Neural crest cell (in vitro differentiated cells): Measurements from ENCODE around the gene PTPRR. TPM values are rescaled to one million over a fixed set of nuclear protein-coding genes. Genes with fewer than 3 reads are reported as not detected.

Source experiments
- DNase-seq: peaks from one replicate; pipeline ENCODE4 v3.0.0; 2021; ENCODE audit warnings: low read depth, mixed read lengths, low spot score
- H3K27ac Mint-ChIP-seq: one replicate; pipeline ENCODE4 v1.8.0; 2021; ENCODE audit warnings: mild to moderate bottlenecking, mixed read lengths; ENCODE audit not compliant: unreplicated experiment
- H3K27me3 Mint-ChIP-seq: 2 replicates; pipeline ENCODE4 v1.8.0; 2021; ENCODE audit warnings: low read depth, mild to moderate bottlenecking, mixed read lengths
- H3K36me3 Mint-ChIP-seq: 2 replicates; pipeline ENCODE4 v1.8.0; 2021; ENCODE audit warnings: low read depth, mild to moderate bottlenecking, mixed read lengths
- H3K4me1 Mint-ChIP-seq: 2 replicates; pipeline ENCODE4 v1.8.0; 2021; ENCODE audit warnings: mixed read lengths
- H3K4me3 Mint-ChIP-seq: one replicate; pipeline ENCODE4 v1.8.0; 2021; ENCODE audit warnings: mild to moderate bottlenecking, mixed read lengths
- H3K9me3 Mint-ChIP-seq: 2 replicates; pipeline ENCODE4 v1.8.0; 2021; ENCODE audit warnings: mixed read lengths
- total RNA-seq: library from RNA; stranded (reverse); gene quantifications from 2 replicates; pipeline ENCODE4 v1.2.1, GENCODE V29; 2021
- TF ChIP-seq, protein P1 (sequence below): fragments of 200-600 bp; sonication (generic); conservative IDR thresholded peaks from 2 replicates; pipeline ENCODE4 v1.5.0; 2021; ENCODE audit warnings: antibody characterized with exemption, mild to moderate bottlenecking

The PTPRR gene
- total RNA-seq, 1 donor from 2014 or later: 0.61 TPM

DNA sequence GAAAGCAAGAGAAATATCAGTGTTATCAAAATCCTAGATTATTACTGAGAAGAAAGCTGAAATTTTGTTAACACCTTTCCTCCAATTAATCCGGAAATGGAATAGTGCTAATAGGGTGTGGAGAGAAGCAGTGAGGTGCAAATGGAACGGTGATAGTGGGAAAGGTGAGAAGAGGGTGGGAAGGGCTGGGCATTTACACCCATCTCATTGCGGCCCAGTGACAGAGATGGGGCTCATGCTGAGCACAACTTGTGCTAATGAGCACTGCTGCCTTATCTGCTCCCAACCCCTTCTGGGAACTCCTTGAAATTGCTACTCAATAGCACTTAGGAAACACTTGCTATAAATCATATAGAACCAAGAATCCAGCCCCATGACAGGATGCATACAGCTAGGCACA is 94.4 kb downstream of the PTPRR start:
- Mint-ChIP-seq H3K36me3 (no peaks in the 10 kb centered on the region), H3K9me3 (no peaks in the 10 kb centered on the region), H3K4me1 (no peaks in the 10 kb centered on the region), H3K27ac (no peak overlapping the region), H3K27me3 (no peaks in the 10 kb centered on the region), H3K4me3 (no peak overlapping the region)
- TF ChIP-seq, protein P1, sequence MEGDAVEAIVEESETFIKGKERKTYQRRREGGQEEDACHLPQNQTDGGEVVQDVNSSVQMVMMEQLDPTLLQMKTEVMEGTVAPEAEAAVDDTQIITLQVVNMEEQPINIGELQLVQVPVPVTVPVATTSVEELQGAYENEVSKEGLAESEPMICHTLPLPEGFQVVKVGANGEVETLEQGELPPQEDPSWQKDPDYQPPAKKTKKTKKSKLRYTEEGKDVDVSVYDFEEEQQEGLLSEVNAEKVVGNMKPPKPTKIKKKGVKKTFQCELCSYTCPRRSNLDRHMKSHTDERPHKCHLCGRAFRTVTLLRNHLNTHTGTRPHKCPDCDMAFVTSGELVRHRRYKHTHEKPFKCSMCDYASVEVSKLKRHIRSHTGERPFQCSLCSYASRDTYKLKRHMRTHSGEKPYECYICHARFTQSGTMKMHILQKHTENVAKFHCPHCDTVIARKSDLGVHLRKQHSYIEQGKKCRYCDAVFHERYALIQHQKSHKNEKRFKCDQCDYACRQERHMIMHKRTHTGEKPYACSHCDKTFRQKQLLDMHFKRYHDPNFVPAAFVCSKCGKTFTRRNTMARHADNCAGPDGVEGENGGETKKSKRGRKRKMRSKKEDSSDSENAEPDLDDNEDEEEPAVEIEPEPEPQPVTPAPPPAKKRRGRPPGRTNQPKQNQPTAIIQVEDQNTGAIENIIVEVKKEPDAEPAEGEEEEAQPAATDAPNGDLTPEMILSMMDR: no peak
- DNase-seq: no peak

DNA sequence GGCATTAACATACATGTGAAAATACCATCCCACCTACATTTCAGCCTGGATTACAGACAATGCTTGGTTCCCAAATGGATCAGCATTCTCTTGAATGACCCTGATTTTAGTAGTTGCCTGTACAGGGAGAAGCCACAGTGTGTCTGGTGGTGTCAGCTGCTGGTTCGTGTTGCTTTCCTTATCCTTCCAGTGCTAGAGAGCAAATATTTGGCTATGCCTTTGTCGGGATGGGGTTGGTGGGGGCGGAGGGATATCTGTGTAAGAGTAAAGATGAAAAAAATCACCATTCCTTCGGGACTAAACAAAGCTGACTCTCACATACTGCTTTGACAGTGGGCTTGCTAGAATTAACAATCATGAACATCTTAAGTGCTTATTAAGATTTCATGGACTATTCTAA is 96.0 kb downstream of the PTPRR start:
- H3K9me3 Mint-ChIP-seq: peaks cover 4% of the 10 kb centered on the region
- TF ChIP-seq, protein P1: no peak
- no peaks in the 10 kb centered on the region for H3K27me3 Mint-ChIP-seq
- no peaks in the 10 kb centered on the region for H3K36me3 Mint-ChIP-seq
- DNase-seq: no peak
- H3K4me3 Mint-ChIP-seq: no peak overlapping the region
- H3K27ac Mint-ChIP-seq: no peak overlapping the region
- H3K4me1 Mint-ChIP-seq: no peaks in the 10 kb centered on the region

DNA sequence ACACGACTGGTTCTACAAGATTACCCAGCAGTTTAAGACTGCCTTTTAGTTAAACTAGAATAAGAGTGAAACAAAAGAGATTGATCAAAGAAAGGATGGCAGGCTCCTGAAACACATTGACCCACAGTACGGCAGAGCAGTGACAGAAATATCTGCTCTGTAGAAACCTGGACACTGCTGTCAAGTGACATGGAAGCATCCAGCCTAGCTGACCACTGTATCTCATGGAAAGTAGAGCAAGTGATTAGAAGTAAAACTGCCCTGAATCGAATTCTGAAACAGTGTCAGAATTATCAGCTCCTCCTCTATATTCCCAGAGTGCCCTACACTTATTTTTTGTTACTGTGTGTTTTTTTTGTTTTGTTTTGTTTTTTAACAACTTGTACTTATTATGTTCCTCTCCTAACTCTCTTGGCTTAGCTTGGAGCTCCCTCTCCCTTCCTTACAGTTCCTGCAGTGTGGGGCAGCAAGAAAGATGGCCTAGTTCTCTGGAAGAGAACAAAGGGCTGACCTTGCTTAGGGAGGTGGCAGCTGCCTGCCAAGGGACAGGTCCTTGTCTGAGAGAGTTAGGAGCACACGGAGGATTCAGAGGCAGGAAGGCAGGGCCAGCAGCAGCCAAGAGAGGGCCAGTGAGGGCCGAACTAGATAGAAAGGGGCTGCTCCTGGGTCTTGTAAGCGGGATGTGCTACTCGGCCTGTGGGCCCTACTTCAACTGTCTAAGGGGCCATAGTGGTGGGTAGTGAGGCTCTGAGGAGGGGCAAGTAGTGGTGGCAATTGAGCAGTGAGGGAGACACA is 97.2 kb downstream of the PTPRR start:
- TF ChIP-seq, protein P1: no peak
- H3K27ac Mint-ChIP-seq: peak overlapping the region; percentile 48
- H3K36me3 Mint-ChIP-seq: no peaks in the 10 kb centered on the region
- H3K4me1 Mint-ChIP-seq: no peaks in the 10 kb centered on the region
- H3K9me3 Mint-ChIP-seq: peaks cover 7% of the 10 kb centered on the region
- no peak overlapping the region for H3K4me3 Mint-ChIP-seq
- no peaks in the 10 kb centered on the region for H3K27me3 Mint-ChIP-seq
- no peak for DNase-seq

DNA sequence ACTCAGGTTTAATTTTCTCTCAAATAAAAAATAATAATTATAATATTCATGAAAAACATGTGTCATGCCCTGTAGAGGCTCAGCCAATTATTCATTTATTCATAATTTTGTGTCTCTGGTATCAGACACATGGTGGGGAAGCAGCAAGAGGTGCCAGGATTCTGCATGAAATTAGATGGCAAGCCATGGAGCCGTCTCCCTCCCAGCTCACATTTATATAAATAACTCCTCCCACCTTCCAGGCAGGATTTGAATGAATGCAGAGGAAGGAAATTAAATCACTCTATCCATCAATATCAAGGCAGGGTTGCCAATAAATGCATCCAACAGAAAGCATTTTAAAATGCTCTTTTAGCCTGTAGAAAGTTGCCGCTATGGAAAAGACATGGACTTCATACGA is 98.1 kb downstream of the PTPRR start:
- no peaks in the 10 kb centered on the region for H3K4me1 Mint-ChIP-seq
- peaks cover 7% of the 10 kb centered on the region for H3K9me3 Mint-ChIP-seq
- no peaks in the 10 kb centered on the region for H3K27me3 Mint-ChIP-seq
- H3K27ac Mint-ChIP-seq: no peak overlapping the region
- H3K4me3 Mint-ChIP-seq: no peak overlapping the region
- TF ChIP-seq, protein P1: no peak
- no peaks in the 10 kb centered on the region for H3K36me3 Mint-ChIP-seq
- no peak for DNase-seq

DNA sequence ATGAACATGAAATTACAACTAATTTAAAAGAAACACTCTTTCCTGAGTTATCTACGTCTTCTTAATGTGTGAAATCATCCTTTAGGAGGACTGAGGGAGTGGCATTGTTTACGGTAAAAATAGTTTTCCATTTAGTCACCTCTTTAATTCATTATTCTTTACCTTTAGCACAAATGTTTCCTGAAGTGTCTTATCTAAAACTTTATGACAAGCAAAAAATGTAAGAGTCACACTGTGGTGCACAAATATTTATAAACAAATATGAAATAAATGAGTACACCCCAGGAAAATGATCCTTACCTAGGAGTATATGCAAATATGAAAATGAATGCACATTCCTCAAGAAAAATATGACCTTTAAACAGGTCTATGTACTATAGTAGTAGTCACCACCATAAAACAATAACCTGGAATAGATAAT is 104.6 kb downstream of the PTPRR start:
- Mint-ChIP-seq H3K4me1 (peaks cover 12% of the 10 kb centered on the region), H3K27me3 (no peaks in the 10 kb centered on the region), H3K9me3 (peaks cover 16% of the 10 kb centered on the region), H3K4me3 (no peak overlapping the region), H3K27ac (no peak overlapping the region), H3K36me3 (peaks cover 2% of the 10 kb centered on the region)
- TF ChIP-seq, protein P1: no peak
- DNase-seq: no peak
